SU-DHL-6 (cell line): Measurements from ENCODE around the gene ZNF562.
"Not testable (repeated sequence)": the region's sequence is repeated elsewhere in the genome, so short reads cannot be mapped to it uniquely, and the experiment has no call there.

Source experiments
- H2AFZ ChIP-seq: fragments of 200-600 bp; sonication (generic); 2 replicates; pipeline ENCODE4 v1.6.1; 2014; ENCODE audit warnings: low read depth, mild to moderate bottlenecking, moderate library complexity, mixed read lengths, antibody characterized with exemption, low read length; ENCODE audit not compliant: severe bottlenecking
- H3F3A ChIP-seq: fragments of 200-600 bp; shearing (Covaris generic); 2 replicates; pipeline ENCODE4 v1.6.0; 2016; ENCODE audit warnings: antibody characterized with exemption, mild to moderate bottlenecking; ENCODE audit not compliant: insufficient read depth
- H3K27ac ChIP-seq: fragments of 200-600 bp; sonication (generic); 2 replicates; pipeline ENCODE4 v1.5.1; 2016; ENCODE audit warnings: low read depth, mild to moderate bottlenecking, low read length, moderate library complexity, mixed read lengths
- H3K27me3 ChIP-seq: fragments of 200-600 bp; sonication (generic), shearing (Covaris generic); 2 replicates; pipeline ENCODE4 v1.6.0; 2014; ENCODE audit warnings: mild to moderate bottlenecking, low read length
- H3K36me3 ChIP-seq: fragments of 200-600 bp; sonication (generic); 2 replicates; pipeline ENCODE4 v1.6.1; 2014; ENCODE audit warnings: mild to moderate bottlenecking, low read length, mixed read lengths
- H3K4me2 ChIP-seq: fragments of 300-600, 200-600 bp; shearing (Covaris generic), sonication (generic); 2 replicates; pipeline ENCODE4 v1.6.0; 2014; ENCODE audit warnings: low read length, low read depth, mild to moderate bottlenecking; ENCODE audit not compliant: poor library complexity, severe bottlenecking
- H3K4me3 ChIP-seq: fragments of 200-600 bp; sonication (generic); 2 replicates; pipeline ENCODE4 v1.5.1; 2014; ENCODE audit warnings: antibody characterized with exemption, low read length, mild to moderate bottlenecking, mixed read lengths; ENCODE audit not compliant: insufficient read depth, poor library complexity, severe bottlenecking
- H3K79me2 ChIP-seq: fragments of 200-600 bp; sonication (generic); 2 replicates; pipeline ENCODE4 v1.6.1; 2014; ENCODE audit warnings: mild to moderate bottlenecking, low read length, moderate library complexity; ENCODE audit not compliant: insufficient read depth
- H3K9ac ChIP-seq: fragments of 200-600 bp; sonication (generic); 2 replicates; pipeline ENCODE4 v1.7.0; 2014; ENCODE audit warnings: mild to moderate bottlenecking, low read length
- H3K9me2 ChIP-seq: fragments of 200-600 bp; sonication (generic); replicated peaks from 2 replicates; pipeline ENCODE4 v1.6.1; 2014; ENCODE audit warnings: low read length; ENCODE audit not compliant: insufficient read depth
- H3K9me3 ChIP-seq: fragments of 200-600 bp; sonication (generic); 2 replicates; pipeline ENCODE4 v1.6.1; 2014; ENCODE audit warnings: low read length, mixed read lengths; ENCODE audit not compliant: insufficient read depth
- H4K20me1 ChIP-seq: fragments of 200-600 bp; sonication (generic); 2 replicates; pipeline ENCODE4 v1.6.1; 2014; ENCODE audit warnings: low read depth, mild to moderate bottlenecking, antibody characterized with exemption, low read length, moderate library complexity, mixed read lengths
- CTCF ChIP-seq: fragments of 200-600 bp; sonication (generic); IDR thresholded peaks from one replicate; pipeline ENCODE4 v1.5.1; 2017; ENCODE audit warnings: antibody characterized with exemption, mild to moderate bottlenecking, low read length, moderate library complexity; ENCODE audit not compliant: insufficient read depth, poor library complexity, severe bottlenecking
- EZH2phosphoT487 ChIP-seq: fragments of 200-600 bp; sonication (generic), shearing (Covaris generic); conservative IDR thresholded peaks from 2 replicates; pipeline ENCODE4 v1.6.1; 2018; ENCODE audit warnings: mild to moderate bottlenecking, antibody characterized with exemption, low read length, moderate library complexity, mixed read lengths

Gene ZNF562

GRCh38 chr19:9705836-9706235, 30.9 kb upstream of the ZNF562 start:
- Histone ChIP-seq H3K27me3 (no peaks in the 10 kb centered on the region), H3K9ac (no peak overlapping the region)

GRCh38 chr19:9702186-9702585, 27.3 kb upstream of the ZNF562 start:
- TF ChIP-seq CTCF (no peak), EZH2phosphoT487 (no peak)
- H4K20me1 ChIP-seq: no peaks in the 10 kb centered on the region
- H3K9ac ChIP-seq: no peak overlapping the region
- no peaks in the 10 kb centered on the region for H3K79me2 ChIP-seq
- no peak overlapping the region for H3K4me2 ChIP-seq
- no peaks in the 10 kb centered on the region for H3F3A ChIP-seq
- H3K4me3 ChIP-seq: no peak overlapping the region
- no peaks in the 10 kb centered on the region for H3K36me3 ChIP-seq
- H3K9me2 ChIP-seq: no peaks in the 10 kb centered on the region
- no peak overlapping the region for H3K27ac ChIP-seq
- no peaks in the 10 kb centered on the region for H3K27me3 ChIP-seq
- H2AFZ ChIP-seq: no peak overlapping the region
- H3K9me3 ChIP-seq: no peaks in the 10 kb centered on the region

More at GRCh38 chr19:9705836-9706235, 30.9 kb upstream of the ZNF562 start:
- H3K9me3 ChIP-seq: no peaks in the 10 kb centered on the region
- H2AFZ ChIP-seq: no peak overlapping the region
- H3K4me3 ChIP-seq: no peak overlapping the region
- no peaks in the 10 kb centered on the region for H4K20me1 ChIP-seq
- no peaks in the 10 kb centered on the region for H3K9me2 ChIP-seq
- no peak overlapping the region for H3K27ac ChIP-seq
- no peaks in the 10 kb centered on the region for H3F3A ChIP-seq
- H3K79me2 ChIP-seq: no peaks in the 10 kb centered on the region
- H3K36me3 ChIP-seq: no peaks in the 10 kb centered on the region
- no peak overlapping the region for H3K4me2 ChIP-seq
- TF ChIP-seq CTCF (no peak), EZH2phosphoT487 (no peak)

DNA sequence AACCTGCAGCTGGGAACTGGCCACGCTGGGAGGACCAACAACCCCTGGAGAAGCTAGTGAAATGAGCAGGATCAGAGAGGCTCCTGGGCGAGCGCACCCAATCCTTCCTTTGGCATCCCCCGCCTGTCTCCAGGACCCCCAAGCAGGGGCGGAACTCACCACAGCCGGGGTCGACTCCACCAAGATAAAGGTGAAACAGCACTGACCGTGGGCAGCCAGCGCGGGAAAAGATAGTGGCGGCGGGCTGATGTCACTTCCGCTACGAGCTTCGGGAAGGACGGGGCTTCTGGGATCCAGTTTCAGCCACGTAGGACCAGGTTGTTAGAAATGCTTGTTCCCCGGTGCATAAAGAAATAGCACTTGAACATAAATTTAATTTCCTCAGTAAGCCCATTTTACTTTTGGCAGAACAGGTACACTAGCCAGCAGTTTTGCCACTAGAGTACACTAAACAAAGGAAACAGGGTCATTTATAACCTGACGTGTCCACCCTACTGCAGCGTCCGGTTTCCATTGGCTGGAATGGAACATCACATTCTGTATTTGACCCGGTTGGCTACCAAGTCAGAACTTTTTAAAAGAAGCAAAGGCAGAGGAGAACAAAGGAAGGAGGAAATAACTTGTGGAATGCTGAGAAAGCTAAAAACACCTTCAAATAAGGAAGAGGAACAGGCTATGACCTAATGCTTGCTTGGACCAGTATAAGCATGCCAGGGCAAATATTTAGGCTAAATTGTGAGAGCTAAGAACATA, 25.5 kb upstream of the ZNF562 start:
- Histone ChIP-seq H3K9me3 (no peaks in the 10 kb centered on the region), H2AFZ (no peak overlapping the region), H3K9ac (no peak overlapping the region), H3F3A (no peaks in the 10 kb centered on the region), H3K36me3 (no peaks in the 10 kb centered on the region), H3K27ac (no peak overlapping the region), H3K4me3 (no peak overlapping the region), H3K79me2 (no peaks in the 10 kb centered on the region), H4K20me1 (no peaks in the 10 kb centered on the region), H3K9me2 (no peaks in the 10 kb centered on the region), H3K4me2 (no peak overlapping the region), H3K27me3 (no peaks in the 10 kb centered on the region)
- TF ChIP-seq CTCF (no peak), EZH2phosphoT487 (no peak)

DNA sequence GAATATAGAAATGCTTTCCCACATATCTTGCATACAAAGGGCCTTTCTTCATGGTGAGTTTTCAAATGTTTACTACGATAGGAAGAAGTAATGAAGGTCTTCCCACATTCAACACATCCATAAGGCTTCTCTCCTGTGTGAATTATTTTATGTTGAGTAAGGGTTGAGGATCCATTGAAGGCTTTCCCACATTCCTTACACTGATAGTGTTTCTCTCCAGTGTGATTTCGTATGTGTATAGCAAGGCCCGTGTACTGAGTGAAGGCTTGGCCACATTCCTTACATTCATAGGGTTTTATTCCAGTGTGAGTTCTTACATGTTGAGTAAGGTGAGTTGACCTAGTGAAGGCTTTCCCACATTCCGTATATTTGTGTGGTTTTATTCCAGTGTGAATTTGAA, 15.4 kb upstream of the ZNF562 start:
- H4K20me1 ChIP-seq, H3K36me3 ChIP-seq, H3K79me2 ChIP-seq, H2AFZ ChIP-seq, H3K4me3 ChIP-seq, H3F3A ChIP-seq, H3K9me2 ChIP-seq, H3K4me2 ChIP-seq, H3K27me3 ChIP-seq, H3K9ac ChIP-seq, H3K9me3 ChIP-seq, H3K27ac ChIP-seq: not testable (repeated sequence)

DNA sequence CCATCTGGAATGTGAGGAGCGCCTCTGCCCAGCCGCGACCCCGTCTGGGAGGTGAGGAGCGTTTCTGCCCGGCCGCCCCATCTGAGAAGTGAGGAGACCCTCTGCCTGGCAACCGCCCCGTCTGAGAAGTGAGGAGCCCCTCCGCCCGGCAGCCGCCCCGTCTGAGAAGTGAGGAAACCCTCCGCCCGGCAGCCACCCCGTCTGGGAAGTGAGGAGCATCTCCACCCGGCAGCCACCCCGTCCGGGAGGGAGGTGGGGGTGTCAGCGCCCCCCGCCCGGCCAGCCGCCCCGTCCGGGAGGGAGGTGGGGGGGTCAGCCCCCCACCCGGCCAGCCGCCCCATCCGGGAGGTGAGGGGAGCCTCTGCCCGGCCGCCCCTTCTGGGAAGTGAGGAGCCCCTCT, 5.1 kb upstream of the ZNF562 start:
- H3K4me2 ChIP-seq, H3K9me2 ChIP-seq, H3K27ac ChIP-seq, H3K36me3 ChIP-seq, H4K20me1 ChIP-seq, H3K79me2 ChIP-seq, H3K9ac ChIP-seq, H3K27me3 ChIP-seq, H3K9me3 ChIP-seq, H2AFZ ChIP-seq, H3K4me3 ChIP-seq, H3F3A ChIP-seq: not testable (repeated sequence)

GRCh38 chr19:9675358-9675901, 530 bp upstream of the ZNF562 start:
- Histone ChIP-seq H2AFZ (peak overlapping the region; percentile 95), H3K36me3 (peaks cover 25% of the 10 kb centered on the region)

More at GRCh38 chr19:9675358-9675901, 530 bp upstream of the ZNF562 start:
- not testable (repeated sequence) for H3K27me3 ChIP-seq, H4K20me1 ChIP-seq, H3K9me2 ChIP-seq, H3F3A ChIP-seq
- Histone ChIP-seq H3K9ac (peak overlapping the region; percentile 61), H3K4me3 (peak overlapping the region; percentile 76), H3K27ac (peak overlapping the region; percentile 73), H3K79me2 (peaks cover 43% of the 10 kb centered on the region), H3K9me3 (peaks cover 23% of the 10 kb centered on the region; the same call in 1 of the 2 replicates), H3K4me2 (peak overlapping the region; percentile 51)
